ENCODE results near the gene SGCD.

The SGCD gene

GRCh38 chr5:156479849-156480248 is 152.9 kb downstream of the SGCD start:
- Histone ChIP-seq H3K4me3 (ENCODE audit: low read depth, low read length) (no peak overlapping the region), H3K4me1 (peaks cover 43% of the 10 kb centered on the region), H3K27me3 (ENCODE audit: control insufficient read depth, insufficient read depth, low read length) (no peaks in the 10 kb centered on the region), H3K9ac (no peak overlapping the region), H3K4me2 (ENCODE audit: low read length) (no peak overlapping the region), H3K79me2 (peaks cover 3% of the 10 kb centered on the region), H2AFZ (no peak overlapping the region), H3K27ac (no peak overlapping the region), H3K36me3 (ENCODE audit: control insufficient read depth, insufficient read depth, low read length) (no peaks in the 10 kb centered on the region), H3K9me3 (ENCODE audit: control insufficient read depth, low read length) (no peaks in the 10 kb centered on the region)
- TF ChIP-seq CTCF (IDR thresholded peaks at IDR 0.05), result no peak

- TF ChIP-seq CTCF (IDR thresholded peaks at IDR 0.05), result no peak
- H3K4me1 ChIP-seq, result peaks cover 27% of the 10 kb centered on the region
- peaks cover 3% of the 10 kb centered on the region for H3K79me2 ChIP-seq
- no peaks in the 10 kb centered on the region for H3K36me3 ChIP-seq (ENCODE audit: control insufficient read depth, insufficient read depth, low read length)
- H2AFZ ChIP-seq, result no peak overlapping the region
- no peak overlapping the region for H3K9ac ChIP-seq
- no peak overlapping the region for H3K4me3 ChIP-seq (ENCODE audit: low read depth, low read length)
- no peak overlapping the region for H3K4me2 ChIP-seq (ENCODE audit: low read length)
- no peak overlapping the region for H3K27ac ChIP-seq
- no peaks in the 10 kb centered on the region for H3K9me3 ChIP-seq (ENCODE audit: control insufficient read depth, low read length)
- no peaks in the 10 kb centered on the region for H3K27me3 ChIP-seq (ENCODE audit: control insufficient read depth, insufficient read depth, low read length)
These were observed 154.8 kb downstream of the SGCD start for GRCh38 chr5:156481741-156482140.

GRCh38 chr5:156482818-156483217 is 155.9 kb downstream of the SGCD start:
- no peak overlapping the region for H3K27ac ChIP-seq
- TF ChIP-seq CTCF (IDR thresholded peaks at IDR 0.05), result no peak
- H3K9ac ChIP-seq, result no peak overlapping the region
- H3K4me2 ChIP-seq (ENCODE audit: low read length), result no peak overlapping the region
- H3K27me3 ChIP-seq (ENCODE audit: control insufficient read depth, insufficient read depth, low read length), result no peaks in the 10 kb centered on the region
- peaks cover 19% of the 10 kb centered on the region for H3K4me1 ChIP-seq
- no peak overlapping the region for H3K4me3 ChIP-seq (ENCODE audit: low read depth, low read length)
- no peak overlapping the region for H2AFZ ChIP-seq
- no peaks in the 10 kb centered on the region for H3K36me3 ChIP-seq (ENCODE audit: control insufficient read depth, insufficient read depth, low read length)
- H3K9me3 ChIP-seq (ENCODE audit: control insufficient read depth, low read length), result no peaks in the 10 kb centered on the region
- peaks cover 3% of the 10 kb centered on the region for H3K79me2 ChIP-seq

GRCh38 chr5:156486394-156487238 is 159.7 kb downstream of the SGCD start:
- no peaks in the 10 kb centered on the region for H3K27me3 ChIP-seq (ENCODE audit: control insufficient read depth, insufficient read depth, low read length)
- H3K9ac ChIP-seq, result no peak overlapping the region
- H3K4me1 ChIP-seq, result peaks cover 6% of the 10 kb centered on the region
- no peaks in the 10 kb centered on the region for H3K36me3 ChIP-seq (ENCODE audit: control insufficient read depth, insufficient read depth, low read length)
- TF ChIP-seq CTCF (IDR thresholded peaks at IDR 0.05), result no peak
- no peak overlapping the region for H2AFZ ChIP-seq
- H3K79me2 ChIP-seq, result no peaks in the 10 kb centered on the region
- H3K4me2 ChIP-seq (ENCODE audit: low read length), result no peak overlapping the region
- H3K9me3 ChIP-seq (ENCODE audit: control insufficient read depth, low read length), result no peaks in the 10 kb centered on the region
- no peak overlapping the region for H3K27ac ChIP-seq
- no peak overlapping the region for H3K4me3 ChIP-seq (ENCODE audit: low read depth, low read length)

- Histone ChIP-seq H3K4me3 (ENCODE audit: low read depth, low read length) (no peak overlapping the region), H3K9me3 (ENCODE audit: control insufficient read depth, low read length) (no peaks in the 10 kb centered on the region), H3K4me2 (ENCODE audit: low read length) (no peak overlapping the region), H3K27ac (no peak overlapping the region), H2AFZ (no peak overlapping the region), H3K9ac (no peak overlapping the region), H3K27me3 (ENCODE audit: control insufficient read depth, insufficient read depth, low read length) (no peaks in the 10 kb centered on the region), H3K36me3 (ENCODE audit: control insufficient read depth, insufficient read depth, low read length) (no peaks in the 10 kb centered on the region), H3K4me1 (no peaks in the 10 kb centered on the region), H3K79me2 (no peaks in the 10 kb centered on the region)
- TF ChIP-seq CTCF (IDR thresholded peaks at IDR 0.05), result no peak
These were observed 164.8 kb downstream of the SGCD start for GRCh38 chr5:156491766-156492165.
